IMR-90 (cell line): ENCODE measurements around the gene CHD6. TPM values are rescaled to one million over a fixed set of nuclear protein-coding genes. Genes with fewer than 3 reads are reported as not detected.

Source experiments
- ATAC-seq: fragments of 200-7000 bp; cut with Tn5 transposase; 2 replicates; pipeline ENCODE4 v1.9.1; 2020; ENCODE audit warnings: low read depth, mild to moderate bottlenecking, moderate library complexity
- BruUV-seq: library from RNA; stranded (reverse); fragments of 400-500 nt; replicated peaks from 2 replicates; lab custom pipeline; 2021; lab: Mats Ljungman, UMichigan
- CTCF ChIA-PET: fragments of 300-600 bp; formaldehyde crosslinking; extraction: SDS; loops from one replicate; lab custom pipeline; 2021; ENCODE audit warnings: antibody characterized with exemption; lab: Yijun Ruan, JAX
- POLR2A ChIA-PET: fragments of 300-600 bp; sonication (Branson Sonifier 250); formaldehyde crosslinking; loops from one replicate; lab custom pipeline; 2022; ENCODE audit warnings: antibody characterized with exemption; ENCODE audit not compliant: unreplicated experiment; lab: Charles Lee
- DNase-seq: peaks from one replicate; pipeline ENCODE4 v3.0.0; 2013
- H2AFZ ChIP-seq: replicated peaks from 2 replicates; pipeline ENCODE3; 2013; ENCODE audit warnings: low read length, mild to moderate bottlenecking; ENCODE audit not compliant: poor library complexity
- H2AK5ac ChIP-seq: 2 replicates; pipeline ENCODE4 v1.6.1; 2013; ENCODE audit warnings: low read depth, low read length, inconsistent platforms
- H2AK9ac ChIP-seq: replicated peaks from 2 replicates; pipeline ENCODE3; 2013; ENCODE audit warnings: mild to moderate bottlenecking, low read depth, low read length, moderate library complexity; ENCODE audit not compliant: poor library complexity
- H2BK120ac ChIP-seq: 2 replicates; pipeline ENCODE4 v1.6.1; 2013; ENCODE audit warnings: low read depth, low read length, inconsistent platforms
- H2BK15ac ChIP-seq: 3 replicates; pipeline ENCODE4 v1.6.1; 2013; ENCODE audit warnings: low read depth, low read length, inconsistent platforms
- H2BK20ac ChIP-seq: 2 replicates; pipeline ENCODE4 v1.6.1; 2013; ENCODE audit warnings: low read depth, mild to moderate bottlenecking, inconsistent platforms, low read length, moderate library complexity
- H2BK5ac ChIP-seq: 2 replicates; pipeline ENCODE4 v1.6.1; 2013; ENCODE audit warnings: mild to moderate bottlenecking, low read depth, low read length, inconsistent platforms; ENCODE audit not compliant: poor library complexity, severe bottlenecking
- H3K14ac ChIP-seq: replicated peaks from 2 replicates; pipeline ENCODE4 v1.6.1; 2013; ENCODE audit warnings: low read depth, low read length, inconsistent platforms
- H3K18ac ChIP-seq: 2 replicates; pipeline ENCODE4 v1.6.1; 2013; ENCODE audit warnings: low read depth, low read length, control low read depth
- H3K23ac ChIP-seq: 2 replicates; pipeline ENCODE4 v1.6.1; 2013; ENCODE audit warnings: low read depth, low read length, inconsistent platforms
- H3K27ac ChIP-seq: 2 replicates; pipeline ENCODE4 v1.5.1; 2013; ENCODE audit warnings: mild to moderate bottlenecking, control low read depth, low read length; ENCODE audit not compliant: insufficient read depth
- H3K27me3 ChIP-seq: 2 replicates; pipeline ENCODE4 v1.6.1; 2013; ENCODE audit warnings: low read length; ENCODE audit not compliant: control insufficient read depth, insufficient read depth
- H3K36me3 ChIP-seq: 2 replicates; pipeline ENCODE4 v1.6.1; 2013; ENCODE audit warnings: low read length, mixed read lengths; ENCODE audit not compliant: control insufficient read depth, insufficient read depth
- H3K4ac ChIP-seq: 2 replicates; pipeline ENCODE4 v1.6.1; 2013; ENCODE audit warnings: low read depth, low read length, inconsistent platforms
- H3K4me1 ChIP-seq: 2 replicates; pipeline ENCODE4 v1.6.1; 2013; ENCODE audit warnings: low read length, mixed read lengths; ENCODE audit not compliant: control insufficient read depth, insufficient read depth
- H3K4me2 ChIP-seq: 2 replicates; pipeline ENCODE4 v1.6.1; 2013; ENCODE audit warnings: low read depth, mild to moderate bottlenecking, control low read depth, low read length, moderate library complexity
- H3K4me3 ChIP-seq: 2 replicates; pipeline ENCODE4 v1.5.1; 2013; ENCODE audit warnings: low read depth, mild to moderate bottlenecking, control low read depth, low read length, moderate library complexity; ENCODE audit not compliant: insufficient read depth
- H3K56ac ChIP-seq: 2 replicates; pipeline ENCODE4 v1.6.1; 2013; ENCODE audit warnings: low read length, inconsistent platforms; ENCODE audit not compliant: insufficient read depth; ENCODE audit errors: extremely low read depth
- H3K79me1 ChIP-seq, 2 experiments: 2 replicates each; pipeline ENCODE4 v1.6.1; 2013; ENCODE audit warnings: low read length in 2 of 2, inconsistent platforms in 1 of 2, low read depth in 1 of 2
- H3K9ac ChIP-seq: 2 replicates; pipeline ENCODE4 v1.6.1; 2013; ENCODE audit warnings: low read depth, low read length, control low read depth
- H3K9me1 ChIP-seq: 2 replicates; pipeline ENCODE4 v1.6.1; 2013; ENCODE audit warnings: low read length, inconsistent platforms; ENCODE audit not compliant: insufficient read depth
- H3K9me3 ChIP-seq: 2 replicates; pipeline ENCODE4 v1.6.1; 2013; ENCODE audit warnings: low read length; ENCODE audit not compliant: control insufficient read depth, insufficient read depth
- H4K20me1 ChIP-seq: 2 replicates; pipeline ENCODE4 v1.6.1; 2013; ENCODE audit warnings: low read length, inconsistent platforms; ENCODE audit not compliant: insufficient read depth
- H4K5ac ChIP-seq: 2 replicates; pipeline ENCODE4 v1.6.1; 2013; ENCODE audit warnings: mild to moderate bottlenecking, low read depth, low read length, control low read depth
- H4K8ac ChIP-seq, 2 experiments: 2 replicates each; pipeline ENCODE4 v1.6.1; 2013; ENCODE audit warnings: low read depth in 2 of 2, low read length in 2 of 2, control low read depth in 1 of 2, inconsistent platforms in 1 of 2
- H4K91ac ChIP-seq: 2 replicates; pipeline ENCODE4 v1.6.1; 2013; ENCODE audit warnings: low read depth, low read length, inconsistent platforms; ENCODE audit not compliant: insufficient read depth
- BHLHE40 ChIP-seq: fragments of 150-350 bp; IDR thresholded peaks from 2 replicates; pipeline ENCODE4 v1.6.1; 2016; ENCODE audit warnings: mild to moderate bottlenecking, low read depth, low read length
- CEBPB ChIP-seq: IDR thresholded peaks from 2 replicates; pipeline ENCODE4 v1.6.1; 2012; ENCODE audit warnings: low read depth, low read length, improper control_type of control experiment
- MAFK ChIP-seq: IDR thresholded peaks from 2 replicates; pipeline ENCODE4 v1.6.1; 2012; ENCODE audit warnings: low read depth, low read length, improper control_type of control experiment
- MXI1 ChIP-seq: IDR thresholded peaks from 2 replicates; pipeline ENCODE4 v1.6.1; 2012; ENCODE audit warnings: low read depth, mild to moderate bottlenecking, low read length, moderate library complexity, borderline replicate concordance
- NFE2L2 ChIP-seq: fragments of 150-350 bp; IDR thresholded peaks from 2 replicates; pipeline ENCODE4 v1.6.1; 2016; ENCODE audit warnings: low read depth, mild to moderate bottlenecking, low read length
- RAD21 ChIP-seq: IDR thresholded peaks from 2 replicates; pipeline ENCODE4 v1.6.1; 2012; ENCODE audit warnings: low read length, improper control_type of control experiment
- WGBS, 2 experiments: methylation state at CpG; one replicate each; pipeline versions ENCODE4 v1.1.5 to v1.1.7; 2013; ENCODE audit warnings: missing lambda C conversion rate in 2 of 2; ENCODE audit not compliant: insufficient read length in 1 of 2; ENCODE audit errors: extremely low coverage in 2 of 2; 5-methylcytosine and 5-hydroxymethylcytosine counted together
- dilution Hi-C: fragments of 300-500 bp; cut with HindIII; formaldehyde crosslinking; loops from one replicate; pipeline ENCODE4 v1.14.3; 2018; ENCODE audit warnings: low sequenced_read_pairs; ENCODE audit not compliant: unreplicated experiment
- in situ Hi-C: fragments of 300-500 bp; cut with MboI; formaldehyde crosslinking; loops from 3 replicates; pipeline ENCODE4 v1.14.3; 2019; ENCODE audit warnings: low sequenced_read_pairs, inconsistent platforms, mixed read lengths
- intact Hi-C: fragments of 100-400 bp; cut with micrococcal nuclease; formaldehyde crosslinking; loops from 2 replicates; pipeline ENCODE4 v1.10.0; 2022
- polyA plus RNA-seq, 3 experiments: library from polyadenylated mRNA; depleted of rRNA; stranded (reverse); fragments of >200 nt; gene quantifications; 2 replicates each; pipeline ENCODE4 v1.2.3, GENCODE V29; 2012; ENCODE audit warnings: low replicate concordance in 1 of 3
- total RNA-seq: library from RNA; depleted of rRNA; stranded (reverse); fragments of >200 nt; gene quantifications from 2 replicates; pipeline ENCODE4 v1.2.3, GENCODE V29; 2012

The CHD6 gene
- total and polyA plus RNA-seq, 2 of the 4 experiments (the other 2 are of a cell fraction) = 8.8 to 26.7 TPM

- Histone ChIP-seq H2AFZ (no peak overlapping the region), H3K27ac (peak overlapping the region; percentile 48; the same call in 1 of the 2 replicates), H2BK15ac (no peak overlapping the region), H3K14ac (no peak overlapping the region), H3K4me3 (no peak overlapping the region), H4K91ac (no peak overlapping the region), H3K4ac (no peak overlapping the region), H2BK20ac (no peak overlapping the region), H3K18ac (no peak overlapping the region), H3K4me2 (no peak overlapping the region), H3K4me1 (peaks cover 17% of the 10 kb centered on the region), H4K5ac (peak overlapping the region; percentile 10; the same call in 1 of the 2 replicates), H3K36me3 (peaks cover 9% of the 10 kb centered on the region), H4K8ac (no peak overlapping the region), H2BK5ac (no peak overlapping the region), H2BK120ac (no peak overlapping the region), H2AK5ac (no peak overlapping the region; the same call in 1 of the 2 replicates), H3K56ac (no peak overlapping the region), H3K23ac (no peak overlapping the region), H3K9me1 (peaks cover 8% of the 10 kb centered on the region; the same call in 1 of the 2 replicates), H4K20me1 (no peaks in the 10 kb centered on the region), H3K79me1 (peaks cover 7 to 34% of the 10 kb centered on the region in 2 experiments; a peak in 2 of 4 replicates), H3K9me3 (no peaks in the 10 kb centered on the region; the same call in 1 of the 2 replicates), H3K9ac (peak overlapping the region; percentile 30; the same call in 1 of the 2 replicates), H2AK9ac (no peak overlapping the region), H3K27me3 (no peaks in the 10 kb centered on the region)
- ChIA-PET POLR2A (no interaction called here), CTCF (interaction anchor here (0.6 kb wide), 1 partner anchor 35 kb away, joined by 3 read pairs; no protein-coding TSS in a partner anchor)
- TF ChIP-seq NFE2L2 (no peak), MXI1 (no peak), CEBPB (peak; percentile 70), MAFK (no peak), RAD21 (no peak), BHLHE40 (no peak)
- ATAC-seq = peak; percentile 79
- no TSS peak for BruUV-seq
- intact Hi-C loops = no loop called here
- DNase-seq = peak; percentile 69
- in situ Hi-C loops = no loop called here
- WGBS, 2 experiments = no CpG with 5 or more reads among the region's 9 CpGs
- dilution Hi-C loops = no loop called here
Measured at GRCh38 chr20:41509316-41510200, 108.6 kb downstream of the CHD6 start.
